ENCODE results near the gene APBA2.

APBA2 gene

GRCh38 chr15:28901987-28902745, 16.4 kb downstream of the APBA2 start:
- Histone ChIP-seq H3K9me2 (ENCODE audit: low read depth, low read length) (no peaks in the 10 kb centered on the region), H3K9ac (ENCODE audit: low read length) (no peak overlapping the region), H3K4me1 (ENCODE audit: insufficient read depth, low read length, severe bottlenecking) (no peaks in the 10 kb centered on the region), H4K20me1 (ENCODE audit: insufficient read depth, low read length) (no peaks in the 10 kb centered on the region), H3K79me2 (ENCODE audit: insufficient read depth, low read length) (no peaks in the 10 kb centered on the region), H3K27me3 (ENCODE audit: insufficient read depth, low read length) (no peaks in the 10 kb centered on the region), H3K36me3 (ENCODE audit: insufficient read depth, low read length) (no peaks in the 10 kb centered on the region), H3K4me2 (ENCODE audit: low read length) (no peak overlapping the region), H3F3A (ENCODE audit: insufficient read depth, low read length) (no peaks in the 10 kb centered on the region), H3K27ac (ENCODE audit: low read depth, low read length, poor library complexity, severe bottlenecking) (no peak overlapping the region), H2AFZ (ENCODE audit: low read length) (no peak overlapping the region), H3K9me3 (ENCODE audit: low read length) (no peaks in the 10 kb centered on the region), H3K4me3 (ENCODE audit: low read depth, low read length, poor library complexity, severe bottlenecking) (no peak overlapping the region)
- TF ChIP-seq CTCF (IDR thresholded peaks at IDR 0.05; ENCODE audit: low read length): peak; percentile 31; the same call in 1 of the 2 replicates
- no peak for TF ChIP-seq EZH2 (IDR thresholded peaks at IDR 0.05; ENCODE audit: borderline replicate concordance, low read length)

- Histone ChIP-seq H3K4me1 (ENCODE audit: insufficient read depth, low read length, severe bottlenecking) (no peaks in the 10 kb centered on the region), H3K27me3 (ENCODE audit: insufficient read depth, low read length) (no peaks in the 10 kb centered on the region)
Observed at GRCh38 chr15:28902856-28903255, 17.1 kb downstream of the APBA2 start.

DNA sequence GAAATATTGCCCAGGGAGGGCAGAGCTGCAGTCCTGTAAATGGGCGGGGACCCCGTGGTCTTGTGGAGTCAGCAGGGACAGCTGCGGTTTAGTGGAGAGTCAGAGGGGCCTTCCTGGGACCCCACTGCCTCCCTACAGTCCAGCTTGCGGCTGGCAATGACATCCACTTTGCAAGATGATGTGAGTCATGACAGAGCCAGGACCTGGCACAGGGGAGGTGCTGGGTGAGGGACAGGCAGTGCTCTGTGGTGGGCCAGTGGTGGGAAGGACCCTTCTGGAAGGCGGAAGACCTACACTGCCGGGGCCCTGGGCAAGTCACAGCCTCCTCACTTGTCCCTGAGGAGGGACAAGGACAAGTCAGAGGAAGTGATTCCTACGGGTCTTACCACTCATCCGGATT, 17.8 kb downstream of the APBA2 start:
- no peaks in the 10 kb centered on the region for H4K20me1 ChIP-seq (ENCODE audit: insufficient read depth, low read length)
- H3K36me3 ChIP-seq (ENCODE audit: insufficient read depth, low read length): no peaks in the 10 kb centered on the region
- H3K9me3 ChIP-seq (ENCODE audit: low read length): no peaks in the 10 kb centered on the region
- H3K79me2 ChIP-seq (ENCODE audit: insufficient read depth, low read length): no peaks in the 10 kb centered on the region
- H3K4me3 ChIP-seq (ENCODE audit: low read depth, low read length, poor library complexity, severe bottlenecking): no peak overlapping the region
- no peak for TF ChIP-seq EZH2 (IDR thresholded peaks at IDR 0.05; ENCODE audit: borderline replicate concordance, low read length)
- TF ChIP-seq CTCF (IDR thresholded peaks at IDR 0.05; ENCODE audit: low read length): no peak
- H3K9me2 ChIP-seq (ENCODE audit: low read depth, low read length): no peaks in the 10 kb centered on the region
- H3K27ac ChIP-seq (ENCODE audit: low read depth, low read length, poor library complexity, severe bottlenecking): no peak overlapping the region
- no peaks in the 10 kb centered on the region for H3K4me1 ChIP-seq (ENCODE audit: insufficient read depth, low read length, severe bottlenecking)
- H2AFZ ChIP-seq (ENCODE audit: low read length): no peak overlapping the region
- no peak overlapping the region for H3K4me2 ChIP-seq (ENCODE audit: low read length)
- no peaks in the 10 kb centered on the region for H3K27me3 ChIP-seq (ENCODE audit: insufficient read depth, low read length)
- no peaks in the 10 kb centered on the region for H3F3A ChIP-seq (ENCODE audit: insufficient read depth, low read length)
- H3K9ac ChIP-seq (ENCODE audit: low read length): no peak overlapping the region

More at GRCh38 chr15:28902856-28903255, 17.1 kb downstream of the APBA2 start:
- no peak overlapping the region for H3K9ac ChIP-seq (ENCODE audit: low read length)
- H3K36me3 ChIP-seq (ENCODE audit: insufficient read depth, low read length): no peaks in the 10 kb centered on the region
- no peaks in the 10 kb centered on the region for H3F3A ChIP-seq (ENCODE audit: insufficient read depth, low read length)
- no peaks in the 10 kb centered on the region for H3K9me3 ChIP-seq (ENCODE audit: low read length)
- no peak overlapping the region for H2AFZ ChIP-seq (ENCODE audit: low read length)
- H3K27ac ChIP-seq (ENCODE audit: low read depth, low read length, poor library complexity, severe bottlenecking): no peak overlapping the region
- no peak overlapping the region for H3K4me3 ChIP-seq (ENCODE audit: low read depth, low read length, poor library complexity, severe bottlenecking)
- H3K4me2 ChIP-seq (ENCODE audit: low read length): no peak overlapping the region
- no peaks in the 10 kb centered on the region for H3K9me2 ChIP-seq (ENCODE audit: low read depth, low read length)
- H3K79me2 ChIP-seq (ENCODE audit: insufficient read depth, low read length): no peaks in the 10 kb centered on the region
- no peak for TF ChIP-seq CTCF (IDR thresholded peaks at IDR 0.05; ENCODE audit: low read length)
- no peak for TF ChIP-seq EZH2 (IDR thresholded peaks at IDR 0.05; ENCODE audit: borderline replicate concordance, low read length)
- H4K20me1 ChIP-seq (ENCODE audit: insufficient read depth, low read length): no peaks in the 10 kb centered on the region

Measured in OCI-LY1 (cell line).